DOHH2 (cell line): Measurements from ENCODE around the gene BLOC1S1.

Experiments used
- CTCF ChIP-seq: fragments of 200-600 bp; sonication (generic); IDR thresholded peaks from one replicate; pipeline ENCODE4 v1.5.1; 2014; ENCODE audit warnings: antibody characterized with exemption, mild to moderate bottlenecking, low read depth, low read length; ENCODE audit not compliant: poor library complexity, severe bottlenecking
- EZH2phosphoT487 ChIP-seq: fragments of 200-600 bp; sonication (generic); IDR thresholded peaks from 2 replicates; pipeline ENCODE4 v1.6.1; 2017; ENCODE audit warnings: borderline replicate concordance, mild to moderate bottlenecking, antibody characterized with exemption, low read length, moderate library complexity, mixed read lengths

GRCh38 chr12:55694188-55694515, 21.7 kb upstream of the BLOC1S1 start:
- TF ChIP-seq EZH2phosphoT487 (no peak), CTCF (no peak)
